HG02759 (cell line): ENCODE results near the gene NLRC4.
"Not testable (repeated sequence)": the region's sequence is repeated elsewhere in the genome, so short reads cannot be mapped to it uniquely, and the experiment has no call there.

ENCODE experiments used
- ATAC-seq: cut with Tn5 transposase; IDR thresholded peaks from one replicate; pipeline ENCODE4 v1.9.1; 2021; ENCODE audit warnings: mild to moderate bottlenecking, moderate library complexity; ENCODE audit not compliant: unreplicated experiment

The NLRC4 gene

DNA sequence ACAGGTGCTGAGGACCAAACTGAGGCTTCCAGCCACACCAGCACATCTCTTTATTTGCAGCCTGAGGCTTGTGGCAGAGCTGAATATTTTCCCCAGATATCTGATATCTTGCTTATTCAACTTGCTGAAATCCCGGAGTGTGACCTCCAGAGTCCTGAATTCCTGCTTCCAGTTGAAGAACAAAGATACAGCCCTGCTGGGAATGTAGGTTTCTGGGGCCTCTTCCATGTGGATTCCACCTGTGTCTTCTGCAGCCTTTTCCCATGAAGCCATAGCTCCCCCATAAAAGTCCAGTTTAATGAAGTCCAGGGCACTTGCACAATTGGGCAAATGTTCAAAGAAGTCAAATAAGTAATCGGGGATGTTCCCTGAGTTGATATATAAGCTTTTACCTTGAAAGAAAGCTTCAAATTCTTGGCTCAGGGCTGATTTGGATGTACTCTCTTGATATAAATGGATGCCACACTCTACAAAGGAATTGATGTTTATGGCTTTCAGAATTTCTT, 14.9 kb downstream of the NLRC4 start:
- no peak for ATAC-seq

DNA sequence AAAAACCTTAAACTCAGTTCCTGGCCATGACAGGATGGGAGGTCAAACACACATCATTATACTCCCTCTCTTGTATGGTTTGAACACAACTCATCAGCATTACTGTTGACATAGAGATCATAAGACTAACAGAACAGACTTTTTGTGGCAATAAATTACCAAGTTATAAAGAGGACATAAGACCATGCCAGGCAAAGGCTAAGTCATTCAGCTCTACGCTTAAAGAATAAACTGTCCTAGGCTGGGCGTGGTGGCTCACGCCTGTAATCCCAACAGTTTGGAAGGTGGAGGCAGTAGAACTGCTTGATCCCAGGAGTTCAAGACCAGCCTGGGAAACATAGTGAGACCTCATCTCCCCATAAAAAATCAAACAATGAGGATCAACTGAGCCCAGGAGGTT, 16.4 kb downstream of the NLRC4 start:
- no peak for ATAC-seq

GRCh38 chr2:32246911-32247310, 17.8 kb downstream of the NLRC4 start:
- no peak for ATAC-seq

GRCh38 chr2:32242331-32242730, 22.4 kb downstream of the NLRC4 start:
- ATAC-seq: no peak

- no peak for ATAC-seq
Observed at GRCh38 chr2:32237996-32238395, 26.7 kb downstream of the NLRC4 start.

GRCh38 chr2:32237488-32237887, 27.2 kb downstream of the NLRC4 start:
- no peak for ATAC-seq

GRCh38 chr2:32235315-32235714, 29.4 kb downstream of the NLRC4 start:
- ATAC-seq: no peak

GRCh38 chr2:32231959-32232358, 32.7 kb downstream of the NLRC4 start:
- no peak for ATAC-seq

- ATAC-seq: no peak
Observed at GRCh38 chr2:32229635-32230034, 35.1 kb downstream of the NLRC4 start.

- no peak for ATAC-seq
Observed at GRCh38 chr2:32228181-32228580, 36.5 kb downstream of the NLRC4 start.

DNA sequence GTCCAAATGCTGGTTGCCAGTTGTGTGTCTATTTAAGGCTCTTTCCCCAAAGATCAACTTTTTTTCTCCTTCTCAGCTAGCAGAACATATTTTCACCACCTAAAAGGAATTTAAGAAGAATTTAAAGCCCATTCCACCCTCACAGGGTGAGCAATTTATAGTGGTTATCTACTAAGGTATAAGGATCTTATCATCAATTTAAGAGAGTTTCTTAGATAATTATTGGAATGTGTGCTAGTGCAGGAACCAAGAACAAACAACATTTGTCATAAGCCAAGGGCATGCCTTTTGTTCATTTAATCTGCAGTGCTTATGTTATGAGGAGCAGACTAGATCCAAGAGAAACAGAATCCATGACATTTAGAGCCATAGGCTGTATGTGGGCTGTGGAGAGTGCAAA, 37.2 kb downstream of the NLRC4 start:
- ATAC-seq: no peak

DNA sequence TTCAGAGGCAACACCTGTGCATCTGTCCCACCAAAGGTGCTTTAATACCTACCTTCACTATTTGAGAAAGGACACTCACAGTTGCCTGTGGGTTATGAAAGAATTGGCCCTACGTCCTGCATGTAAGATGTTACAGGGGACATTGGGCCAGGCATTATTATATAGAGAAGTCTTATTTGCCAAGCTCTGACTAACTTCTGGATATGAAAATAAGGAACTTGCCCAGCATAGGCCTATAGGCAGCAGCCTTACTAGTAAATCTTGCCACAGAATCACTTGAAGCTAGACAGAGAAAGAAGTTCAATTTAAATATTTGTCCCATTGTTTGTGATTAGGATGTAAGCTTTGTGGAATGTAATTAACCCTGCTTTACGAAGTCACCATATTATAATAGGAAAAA, 41.7 kb downstream of the NLRC4 start:
- no peak for ATAC-seq

GRCh38 chr2:32220445-32220844, 44.2 kb downstream of the NLRC4 start:
- no peak for ATAC-seq

- ATAC-seq: no peak
Observed at GRCh38 chr2:32212295-32212694, 52.4 kb downstream of the NLRC4 start.

DNA sequence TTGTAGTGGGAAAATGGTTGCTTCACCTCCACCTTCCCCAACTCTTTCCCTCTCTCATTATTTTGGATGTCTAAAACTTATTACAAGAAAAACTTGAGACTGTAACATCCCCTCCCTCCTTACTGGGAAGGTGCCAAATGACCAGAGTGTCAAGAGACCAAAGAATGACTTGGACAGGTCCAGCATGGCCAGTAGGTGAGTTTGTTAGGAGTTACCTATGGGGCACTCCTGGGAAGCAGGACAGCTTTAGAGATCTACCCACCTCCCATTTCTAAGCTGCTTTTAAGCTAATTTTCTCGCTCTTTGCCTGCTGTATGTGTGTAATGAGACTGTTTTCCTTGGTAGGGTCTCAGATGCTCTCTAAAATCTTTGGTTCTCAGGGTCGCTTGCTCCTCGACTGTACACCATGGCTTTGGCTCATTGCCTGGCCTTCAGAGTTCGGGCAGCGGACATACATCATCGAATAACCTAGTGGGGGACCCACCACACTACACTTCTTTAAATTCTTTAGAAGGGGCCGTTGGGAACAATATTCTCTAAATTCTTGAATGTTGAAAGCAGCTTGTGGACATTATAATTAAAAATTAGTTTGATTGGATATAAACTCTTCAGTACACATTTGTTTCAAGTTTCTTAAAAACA, 53.8 kb downstream of the NLRC4 start:
- ATAC-seq: no peak

DNA sequence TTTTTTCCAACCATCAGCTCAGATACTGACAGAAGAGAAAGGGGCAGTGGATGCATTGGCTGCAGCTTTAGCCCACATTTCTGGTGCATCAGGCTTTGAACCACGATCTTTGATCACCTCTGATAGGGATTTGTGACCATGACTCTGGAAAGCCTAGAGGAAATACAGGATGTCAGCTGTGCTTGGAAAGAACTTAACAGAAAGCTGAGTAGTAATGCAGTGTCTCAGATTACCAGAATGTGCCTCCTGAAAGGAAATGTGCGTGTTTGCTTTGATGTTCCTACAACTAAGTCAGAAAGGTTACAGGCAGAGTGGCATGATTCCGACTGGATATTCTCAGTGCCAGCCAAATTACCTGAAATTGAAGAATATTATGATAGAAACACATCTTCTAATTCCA, 61.3 kb downstream of the NLRC4 start:
- ATAC-seq: not testable (repeated sequence)

- ATAC-seq: no peak
Observed at GRCh38 chr2:32200814-32201213, 63.9 kb downstream of the NLRC4 start.

GRCh38 chr2:32192418-32192817, 72.3 kb downstream of the NLRC4 start:
- no peak for ATAC-seq

DNA sequence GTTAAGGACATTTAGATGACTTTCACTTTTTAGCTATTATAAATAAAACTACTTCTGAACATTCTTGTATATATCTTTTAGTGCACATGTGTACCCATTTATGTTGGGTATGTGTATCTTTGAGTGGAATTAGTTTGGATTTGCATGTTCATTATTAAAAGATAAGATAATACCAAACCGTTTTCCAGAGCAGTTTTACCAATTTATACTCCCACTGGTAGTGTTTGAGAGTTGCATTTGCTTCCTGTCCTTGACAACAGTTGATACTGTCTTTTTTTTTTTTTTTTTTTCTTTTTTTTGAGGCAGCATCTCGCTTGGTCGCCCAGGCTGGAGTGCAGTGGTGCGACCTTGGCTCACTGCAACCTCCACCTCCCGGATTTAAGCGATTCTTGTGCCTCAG, 75.7 kb downstream of the NLRC4 start:
- ATAC-seq: no peak

DNA sequence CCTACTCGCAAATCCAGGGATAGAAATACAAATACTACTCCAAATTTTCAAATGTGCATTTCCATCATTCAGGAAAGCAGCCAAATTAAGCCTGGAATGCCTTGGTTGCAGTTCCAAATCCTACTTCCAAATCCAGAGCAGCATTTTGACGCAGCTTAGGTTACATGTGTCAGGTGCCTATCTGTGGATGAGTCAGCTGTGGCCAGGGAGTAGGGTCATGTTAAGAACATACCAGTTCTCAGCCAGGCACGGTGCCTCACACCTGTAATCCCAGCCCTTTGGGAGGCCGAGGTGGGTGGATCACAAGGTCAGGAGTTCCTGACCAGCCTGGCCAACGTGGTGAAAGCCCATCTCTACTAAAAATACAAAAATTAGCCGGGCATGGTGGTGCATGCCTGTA, 82.0 kb downstream of the NLRC4 start:
- ATAC-seq: no peak
